Epithelial cell of esophagus (primary cell): ENCODE measurements around the gene RAET1L.
"Not testable (repeated sequence)": the region's sequence is repeated elsewhere in the genome, so short reads cannot be mapped to it uniquely, and the experiment has no call there.

Source experiments
- DNase-seq: peaks from one replicate; pipeline ENCODE4 v3.0.0; 2010; ENCODE audit warnings: low read depth
- H3K4me3 ChIP-seq: 2 replicates; pipeline ENCODE4 v1.5.1; 2011; ENCODE audit warnings: mild to moderate bottlenecking, low read length, control low read depth
- TF ChIP-seq, protein P1 (sequence below): IDR thresholded peaks from 2 replicates; pipeline ENCODE4 v1.5.1; 2011; ENCODE audit warnings: low read depth, mild to moderate bottlenecking, low read length, control low read depth, inconsistent platforms; ENCODE audit not compliant: insufficient read depth; ENCODE audit errors: missing control alignments

The RAET1L gene

DNA sequence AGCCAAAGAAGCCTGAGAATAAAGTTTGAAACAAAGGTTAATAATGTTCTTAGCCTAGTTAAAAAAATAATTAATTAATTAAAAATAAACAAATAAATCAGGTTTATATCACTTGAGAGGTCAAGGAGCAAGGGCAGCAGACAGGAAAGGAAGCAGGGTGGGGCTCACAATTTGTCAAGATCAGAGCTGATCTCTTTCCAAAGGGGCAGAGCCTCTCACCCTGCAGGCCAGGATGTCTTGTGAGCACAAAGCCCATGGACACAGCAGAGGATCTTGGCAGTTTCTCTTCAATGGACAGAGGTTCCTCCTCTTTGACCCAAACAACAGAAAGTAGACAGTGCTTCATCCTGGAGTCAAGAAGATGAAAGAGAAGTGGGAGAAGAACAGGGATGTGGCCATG is 46.7 kb downstream of the RAET1L start:
- no peak overlapping the region for H3K4me3 ChIP-seq
- no peak for DNase-seq
- TF ChIP-seq, protein P1, sequence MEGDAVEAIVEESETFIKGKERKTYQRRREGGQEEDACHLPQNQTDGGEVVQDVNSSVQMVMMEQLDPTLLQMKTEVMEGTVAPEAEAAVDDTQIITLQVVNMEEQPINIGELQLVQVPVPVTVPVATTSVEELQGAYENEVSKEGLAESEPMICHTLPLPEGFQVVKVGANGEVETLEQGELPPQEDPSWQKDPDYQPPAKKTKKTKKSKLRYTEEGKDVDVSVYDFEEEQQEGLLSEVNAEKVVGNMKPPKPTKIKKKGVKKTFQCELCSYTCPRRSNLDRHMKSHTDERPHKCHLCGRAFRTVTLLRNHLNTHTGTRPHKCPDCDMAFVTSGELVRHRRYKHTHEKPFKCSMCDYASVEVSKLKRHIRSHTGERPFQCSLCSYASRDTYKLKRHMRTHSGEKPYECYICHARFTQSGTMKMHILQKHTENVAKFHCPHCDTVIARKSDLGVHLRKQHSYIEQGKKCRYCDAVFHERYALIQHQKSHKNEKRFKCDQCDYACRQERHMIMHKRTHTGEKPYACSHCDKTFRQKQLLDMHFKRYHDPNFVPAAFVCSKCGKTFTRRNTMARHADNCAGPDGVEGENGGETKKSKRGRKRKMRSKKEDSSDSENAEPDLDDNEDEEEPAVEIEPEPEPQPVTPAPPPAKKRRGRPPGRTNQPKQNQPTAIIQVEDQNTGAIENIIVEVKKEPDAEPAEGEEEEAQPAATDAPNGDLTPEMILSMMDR: no peak

DNA sequence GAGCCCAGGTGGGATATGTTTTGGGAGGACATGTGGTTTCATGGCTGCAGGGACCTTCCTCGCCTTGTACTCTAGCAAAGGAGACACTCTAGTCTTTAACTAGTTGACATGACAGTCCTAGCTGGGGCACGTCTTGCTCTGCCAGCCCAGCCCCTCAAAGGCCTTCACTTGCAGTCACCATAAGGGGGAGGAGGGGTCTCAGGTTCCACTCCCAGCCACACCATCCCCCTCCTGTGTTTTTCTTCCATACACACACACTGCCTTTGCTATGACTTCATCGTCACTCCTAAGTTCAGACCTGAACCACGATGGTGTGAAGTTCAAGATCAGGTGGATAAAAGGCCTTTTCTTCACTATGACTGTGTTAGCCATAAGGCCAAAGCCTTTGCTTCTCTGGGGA is 48.1 kb downstream of the RAET1L start:
- no peak for DNase-seq
- no peak overlapping the region for H3K4me3 ChIP-seq
- TF ChIP-seq, protein P1: no peak

DNA sequence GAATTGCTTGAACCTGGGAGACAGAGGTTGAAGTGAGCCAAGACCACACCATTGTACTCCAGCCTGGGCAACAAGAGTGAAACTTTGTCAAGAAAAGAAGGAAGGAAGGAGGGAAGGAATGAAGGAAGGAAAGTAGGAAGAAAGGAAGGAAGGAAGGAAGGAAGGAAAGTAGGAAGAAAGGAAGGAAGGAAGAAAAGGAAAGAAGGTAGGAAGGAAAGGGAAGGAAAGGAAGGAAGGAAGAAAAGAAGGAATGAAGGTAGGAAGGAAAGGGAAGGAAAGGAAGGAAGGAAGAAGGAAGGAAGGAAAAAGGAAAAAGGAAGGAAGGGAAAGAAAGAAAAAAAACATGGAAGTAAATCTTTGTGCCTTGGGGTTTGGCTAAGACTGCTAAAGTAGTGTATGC is 49.9 kb downstream of the RAET1L start:
- no peak overlapping the region for H3K4me3 ChIP-seq
- TF ChIP-seq, protein P1: no peak
- no peak for DNase-seq

DNA sequence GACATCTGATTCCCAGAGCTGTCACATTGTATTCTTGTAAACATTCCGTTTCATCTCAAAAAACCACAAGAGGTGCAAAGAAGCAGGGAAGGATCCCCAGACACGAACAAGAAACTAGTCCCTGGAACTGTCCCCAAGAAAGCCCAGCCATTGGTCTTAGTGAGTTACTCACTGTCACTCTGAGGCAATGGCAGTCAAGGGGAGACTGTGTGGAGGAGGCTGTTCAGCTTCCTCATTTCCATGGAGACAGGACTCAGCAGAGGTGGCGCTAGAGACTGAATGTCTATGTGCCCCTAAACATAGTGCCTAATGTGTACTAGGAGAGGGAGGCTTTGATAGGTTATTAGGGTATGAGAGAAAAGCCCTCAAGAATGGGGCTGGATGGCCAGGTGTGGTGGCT is 50.5 kb downstream of the RAET1L start:
- TF ChIP-seq, protein P1: no peak
- no peak overlapping the region for H3K4me3 ChIP-seq
- no peak for DNase-seq

DNA sequence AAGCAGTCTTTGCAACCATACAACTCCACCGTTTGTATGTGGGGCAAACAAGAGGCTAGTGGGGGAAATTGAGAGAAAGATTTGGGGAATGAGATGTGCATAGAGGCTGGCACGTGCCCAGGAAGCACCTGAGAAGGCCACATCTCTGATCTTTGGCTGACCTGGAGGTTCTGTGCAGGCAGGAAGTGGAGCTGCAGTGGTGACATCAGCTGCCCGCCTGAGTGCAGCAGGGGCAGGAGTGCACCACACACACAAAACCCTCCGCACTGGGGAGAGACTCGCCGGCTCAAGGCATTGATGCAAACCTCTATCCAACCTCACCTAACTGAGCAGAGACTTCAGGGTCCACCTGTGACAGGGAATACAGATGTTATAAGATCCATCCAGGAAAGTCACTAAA is 50.9 kb downstream of the RAET1L start:
- not testable (repeated sequence) for H3K4me3 ChIP-seq, DNase-seq

DNA sequence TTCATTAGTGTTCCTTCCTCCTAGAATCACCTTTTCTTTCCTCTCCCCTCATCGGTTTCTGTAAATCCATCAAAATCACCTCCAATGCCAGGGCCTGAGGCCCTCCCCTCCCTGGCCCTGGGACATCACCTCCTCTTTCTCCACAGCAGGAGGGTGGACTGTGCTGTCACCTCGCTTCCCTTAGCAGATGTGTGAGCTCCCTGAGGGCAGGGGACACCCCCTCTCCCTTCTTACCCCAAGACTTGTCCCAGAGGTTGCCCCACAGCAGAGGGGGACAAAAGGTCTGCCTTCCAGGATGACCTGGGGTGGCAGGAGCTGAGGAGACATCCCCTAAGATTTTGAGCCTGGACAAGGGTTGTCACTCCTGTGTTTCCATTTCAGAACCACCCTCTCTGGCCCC is 55.7 kb downstream of the RAET1L start:
- DNase-seq: no peak
- TF ChIP-seq, protein P1: no peak
- no peak overlapping the region for H3K4me3 ChIP-seq

DNA sequence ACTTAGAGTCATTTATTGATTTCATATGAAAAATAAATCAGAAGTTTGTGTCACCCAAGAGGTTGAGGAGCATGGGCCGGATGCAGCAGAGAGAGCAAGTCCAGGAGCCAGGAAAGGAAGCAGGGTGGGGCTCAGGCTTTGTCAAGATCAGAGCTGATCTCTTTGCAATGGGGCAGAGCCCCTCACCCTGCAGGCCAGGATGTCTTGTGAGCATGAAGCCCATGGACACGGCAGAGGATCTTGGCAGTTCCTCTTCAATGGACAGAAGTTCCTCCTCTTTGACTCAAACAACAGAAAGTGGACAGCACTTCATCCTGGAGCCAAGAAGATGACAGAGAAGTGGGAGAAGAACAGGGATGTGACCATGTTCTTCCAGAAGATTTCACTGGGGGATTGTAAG is 56.4 kb downstream of the RAET1L start:
- DNase-seq: not testable (repeated sequence)

More for the DNA sequence above, 56.4 kb downstream of the RAET1L start:
- H3K4me3 ChIP-seq: not testable (repeated sequence)
